Omental fat pad (tissue), 4 donors: ENCODE results near the gene EPS8L3. TPM values are rescaled to one million over a fixed set of nuclear protein-coding genes. Genes with fewer than 3 reads are reported as not detected.

Experiments
- ATAC-seq: fragments of 150-250 bp; one replicate; pipeline ENCODE4 v1.9.1; 2016; ENCODE audit warnings: mild to moderate bottlenecking, moderate library complexity; ENCODE audit not compliant: low FRiP score
- DNase-seq: peaks from one replicate; pipeline ENCODE4 v3.0.0-alpha.2; 2019; ENCODE audit warnings: low spot score
- CTCF ChIP-seq, 3 donors: fragments of 450-650 bp; IDR thresholded peaks; one replicate each; pipeline ENCODE4 v1.5.1; 2016 to 2017; ENCODE audit warnings: antibody characterized with exemption in 3 of 3, mild to moderate bottlenecking in 3 of 3, moderate library complexity in 2 of 3
- total RNA-seq, 4 donors: library from RNA; depleted of rRNA; stranded (reverse); fragments of >200 nt; gene quantifications; one replicate each; pipeline ENCODE4 v1.1.0, GENCODE V29; 2016

EPS8L3 gene
- not detected for total RNA-seq

GRCh38 chr1:109763646-109764415 lies at the start of gene EPS8L3:
EPS8L3 (minus strand) TSS chr1:109763923; CDS start chr1:109761749, 2,174 bp downstream.
- DNase-seq = no peak
- ATAC-seq = no peak
- no peak for TF ChIP-seq CTCF (IDR thresholded peaks at IDR 0.05)

GRCh38 chr1:109812691-109813393 lies 49.1 kb upstream of the EPS8L3 start:
- no peak for ATAC-seq
- no peak for TF ChIP-seq CTCF (IDR thresholded peaks at IDR 0.05)
- DNase-seq = no peak

- no peak for DNase-seq
- no peak for TF ChIP-seq CTCF (IDR thresholded peaks at IDR 0.05)
- ATAC-seq = no peak
Measured at GRCh38 chr1:109808703-109809102, 45.0 kb upstream of the EPS8L3 start.

GRCh38 chr1:109807822-109808680 lies 44.3 kb upstream of the EPS8L3 start:
- no peak for TF ChIP-seq CTCF (IDR thresholded peaks at IDR 0.05)
- peak; percentile 68 for ATAC-seq
- DNase-seq = peak; percentile 21

- DNase-seq = no peak
- ATAC-seq = no peak
- TF ChIP-seq CTCF (IDR thresholded peaks at IDR 0.05) = no peak
Measured at GRCh38 chr1:109807402-109807801, 43.7 kb upstream of the EPS8L3 start.

- ATAC-seq (peak; percentile 16), DNase-seq (peak; percentile 18)
- TF ChIP-seq CTCF (IDR thresholded peaks at IDR 0.05) = no peak
Measured at GRCh38 chr1:109806733-109807400, 43.1 kb upstream of the EPS8L3 start.
